ENCODE data around the gene ERCC4.
A peak's percentile ranks its signal among the peaks of the same experiment; 100 is the strongest.

The ERCC4 gene

GRCh38 chr16:13983625-13984024, 63.7 kb downstream of the ERCC4 start:
- TF ChIP-seq CTCF (IDR thresholded peaks at IDR 0.05), result no peak
- H3K4me3 ChIP-seq, result no peak overlapping the region
- H3K27ac ChIP-seq, result no peak overlapping the region
- no peak for DNase-seq (ENCODE audit: low spot score)

DNA sequence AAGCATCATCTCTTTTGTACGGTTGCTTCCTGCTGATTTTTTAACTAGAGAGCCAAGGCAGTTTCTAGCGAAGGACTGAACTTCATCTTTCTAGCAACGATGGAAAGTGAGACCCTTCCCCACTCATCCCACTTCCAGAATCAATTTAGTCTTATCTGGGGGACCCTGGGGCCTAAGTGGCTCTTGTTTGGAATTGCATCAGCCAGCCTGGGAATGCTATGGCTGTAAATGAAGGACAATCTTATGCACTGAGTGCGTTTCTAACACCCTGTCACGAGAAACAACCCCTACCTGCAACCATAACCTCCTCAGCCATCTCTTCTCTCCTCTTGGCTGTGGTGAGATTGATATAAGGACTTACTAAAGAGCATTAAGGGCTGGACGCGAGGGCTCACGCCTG, 64.8 kb downstream of the ERCC4 start:
- Histone ChIP-seq H3K4me3 (no peak overlapping the region), H3K27ac (no peak overlapping the region)
- TF ChIP-seq CTCF (IDR thresholded peaks at IDR 0.05), result no peak
- DNase-seq (ENCODE audit: low spot score), result no peak

- Histone ChIP-seq H3K4me3 (no peak overlapping the region), H3K27ac (no peak overlapping the region)
- TF ChIP-seq CTCF (IDR thresholded peaks at IDR 0.05), result no peak
- no peak for DNase-seq (ENCODE audit: low spot score)
Measured at GRCh38 chr16:13988038-13988437, 68.1 kb downstream of the ERCC4 start.

- peak; percentile 49 for DNase-seq (ENCODE audit: low spot score)
- TF ChIP-seq CTCF (IDR thresholded peaks at IDR 0.05), result no peak
- H3K4me3 ChIP-seq, result no peak overlapping the region
- no peak overlapping the region for H3K27ac ChIP-seq
Measured at GRCh38 chr16:13992322-13992721, 72.4 kb downstream of the ERCC4 start.

- no peak overlapping the region for H3K27ac ChIP-seq
- no peak for TF ChIP-seq CTCF (IDR thresholded peaks at IDR 0.05)
- H3K4me3 ChIP-seq, result no peak overlapping the region
- peak; percentile 26 for DNase-seq (ENCODE audit: low spot score)
Measured at GRCh38 chr16:13992976-13993375, 73.0 kb downstream of the ERCC4 start.

DNA sequence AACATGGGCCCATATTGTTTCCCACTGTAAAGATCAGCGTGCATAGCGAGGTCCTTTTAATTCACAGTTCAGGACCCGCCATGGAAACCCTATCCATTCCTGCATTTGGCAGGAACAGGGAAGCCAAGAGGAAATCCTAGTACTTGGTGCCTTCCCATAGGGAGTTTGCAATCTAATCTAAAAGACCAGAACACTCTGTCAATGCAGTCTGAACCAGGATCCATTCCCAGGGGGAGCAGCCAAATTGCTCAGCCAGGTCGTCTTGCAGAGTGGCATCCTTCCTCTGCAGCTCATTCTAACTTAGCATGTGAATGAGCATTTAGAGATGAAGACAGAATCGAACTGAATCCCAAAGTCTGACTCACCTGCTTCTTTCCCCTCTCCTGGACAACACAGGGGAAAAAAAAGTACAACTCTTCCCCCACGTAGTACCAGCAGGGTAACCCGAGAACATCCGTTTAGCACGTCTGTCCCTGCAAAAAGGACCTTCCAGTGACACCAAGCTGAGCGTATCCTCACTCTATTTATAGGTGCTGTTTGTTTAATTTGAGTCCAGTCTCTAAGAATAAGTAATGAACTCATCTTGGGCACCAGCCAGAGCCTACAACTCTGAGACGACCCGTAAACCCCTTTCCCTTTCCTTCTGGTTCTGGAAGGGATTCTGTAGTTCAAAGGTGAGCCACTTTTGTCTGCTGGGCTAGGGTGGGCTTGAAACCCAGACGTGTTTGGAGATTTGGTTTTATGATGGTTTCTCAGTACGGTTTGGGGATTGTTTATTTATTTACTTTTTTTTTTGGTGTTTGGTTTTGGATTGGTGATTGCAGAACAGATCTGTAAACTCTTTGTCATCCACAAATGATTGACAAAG, 74.5 kb downstream of the ERCC4 start:
- no peak for TF ChIP-seq CTCF (IDR thresholded peaks at IDR 0.05)
- Histone ChIP-seq H3K4me3 (no peak overlapping the region), H3K27ac (no peak overlapping the region)
- DNase-seq (ENCODE audit: low spot score), result peak; percentile 52

GRCh38 chr16:13995194-13995593, 75.2 kb downstream of the ERCC4 start:
- DNase-seq (ENCODE audit: low spot score), result peak; percentile 22
- H3K27ac ChIP-seq, result no peak overlapping the region
- no peak overlapping the region for H3K4me3 ChIP-seq
- no peak for TF ChIP-seq CTCF (IDR thresholded peaks at IDR 0.05)

Measured in coronary artery (tissue), 2 donors.